Panc1 (cell line): ENCODE measurements around the gene SMURF1. TPM values are rescaled to one million over a fixed set of nuclear protein-coding genes. Genes with fewer than 3 reads are reported as not detected.

ENCODE experiments used
- ATAC-seq: fragments of 200-7000 bp; cut with Tn5 transposase; 2 replicates; pipeline ENCODE4 v1.9.1; 2020; ENCODE audit warnings: mild to moderate bottlenecking, moderate library complexity
- BruUV-seq: library from RNA; stranded (reverse); fragments of 400-500 nt; replicated peaks from 2 replicates; lab custom pipeline; 2021; lab: Mats Ljungman, UMichigan
- CTCF ChIA-PET: fragments of 300-600 bp; sonication (Branson Sonifier 250); formaldehyde crosslinking; loops from one replicate; lab custom pipeline; 2022; ENCODE audit warnings: antibody characterized with exemption; lab: Charles Lee
- POLR2A ChIA-PET: fragments of 300-600 bp; sonication (Branson Sonifier 250); formaldehyde crosslinking; loops from one replicate; lab custom pipeline; 2022; ENCODE audit warnings: antibody characterized with exemption; lab: Charles Lee
- DNase-seq: peaks from one replicate; pipeline ENCODE4 v3.0.0-alpha.2; 2010; ENCODE audit warnings: low read depth, low spot score
- H3K27ac ChIP-seq: 2 replicates; pipeline ENCODE4 v1.5.1; 2011; ENCODE audit warnings: mild to moderate bottlenecking, low read length, inconsistent platforms
- H3K27me3 ChIP-seq: fragments of 200-500 bp; sonication (Bioruptor generic); 2 replicates; pipeline ENCODE4 v1.6.0; 2014; ENCODE audit warnings: low read length, inconsistent platforms; ENCODE audit not compliant: control insufficient read depth, insufficient read depth
- H3K36me3 ChIP-seq: fragments of 200-500 bp; sonication (Bioruptor generic); 2 replicates; pipeline ENCODE4 v1.5.1; 2014; ENCODE audit warnings: inconsistent platforms, mild to moderate bottlenecking, low read length, moderate library complexity; ENCODE audit not compliant: control insufficient read depth, insufficient read depth
- H3K4me1 ChIP-seq: 2 replicates; pipeline ENCODE4 v1.5.1; 2011; ENCODE audit warnings: inconsistent platforms, mild to moderate bottlenecking, low read length, moderate library complexity; ENCODE audit not compliant: control insufficient read depth, insufficient read depth
- H3K4me3 ChIP-seq, 2 experiments: 2 replicates each; pipeline ENCODE4 v1.5.1; 2011 to 2012; ENCODE audit warnings: low read depth in 2 of 2, low read length in 2 of 2, mild to moderate bottlenecking in 2 of 2, inconsistent platforms in 1 of 2, moderate library complexity in 1 of 2
- H3K9me3 ChIP-seq: fragments of 200-500 bp; sonication (Bioruptor generic); 2 replicates; pipeline ENCODE4 v1.5.1; 2014; ENCODE audit warnings: low read depth, mild to moderate bottlenecking, inconsistent platforms, low read length, moderate library complexity; ENCODE audit not compliant: control insufficient read depth, insufficient read depth
- CTCF ChIP-seq: fragments of 450-650 bp; IDR thresholded peaks from 2 replicates; pipeline ENCODE4 v1.5.1; 2017; ENCODE audit warnings: mild to moderate bottlenecking
- POLR2AphosphoS5 ChIP-seq: IDR thresholded peaks from 2 replicates; pipeline ENCODE4 v1.6.1; 2012; ENCODE audit warnings: mild to moderate bottlenecking, low read depth, low read length, moderate library complexity
- REST ChIP-seq, 2 experiments: IDR thresholded peaks; 2 replicates each; pipeline ENCODE4 v1.6.1; 2011 to 2012; ENCODE audit warnings: low read depth in 2 of 2, control low read depth in 1 of 2, low read length in 1 of 2, mild to moderate bottlenecking in 1 of 2, moderate library complexity in 1 of 2; ENCODE audit not compliant: insufficient read depth in 1 of 2
- SIN3A ChIP-seq: IDR thresholded peaks from 2 replicates; pipeline ENCODE4 v1.6.1; 2012; ENCODE audit warnings: low read depth, mild to moderate bottlenecking, low read length, moderate library complexity, borderline replicate concordance; ENCODE audit not compliant: insufficient read depth
- TCF7L2 ChIP-seq: IDR thresholded peaks from 2 replicates; pipeline ENCODE4 v1.6.1; 2011; ENCODE audit warnings: mild to moderate bottlenecking, low read depth, low read length, inconsistent platforms
- in situ Hi-C: cut with HindIII; loops from 2 replicates; pipeline ENCODE4 v1.10.0; 2016; ENCODE audit warnings: low sequenced_read_pairs, low pct_unique_long_range_greater_than_20kb
- intact Hi-C: fragments of 100-400 bp; cut with micrococcal nuclease; formaldehyde crosslinking; loops from one replicate; pipeline ENCODE4 v1.10.0; 2022; ENCODE audit not compliant: unreplicated experiment
- total RNA-seq: library from RNA; stranded (reverse); gene quantifications from one replicate; pipeline ENCODE4 v1.2.1, GENCODE V29; 2021; ENCODE audit not compliant: unreplicated experiment

Gene SMURF1
- total RNA-seq, 1 experiment from 2014 or later = 47.0 TPM

- intact Hi-C loops (loop anchor here (10.0 kb wide), 1 partner anchor 77 kb away; no protein-coding TSS in a partner anchor), in situ Hi-C loops (no loop called here)
- no peaks in the 10 kb centered on the region for H3K36me3 ChIP-seq
- H3K9me3 ChIP-seq = no peaks in the 10 kb centered on the region; the same call in 1 of the 2 replicates
- DNase-seq = no peak
- no peak overlapping the region for H3K4me3 ChIP-seq
- ATAC-seq = no peak
- ChIA-PET CTCF (no interaction called here), POLR2A (no interaction called here)
- TF ChIP-seq SIN3A = no peak
- TF ChIP-seq POLR2AphosphoS5 = no peak
- H3K27ac ChIP-seq = no peak overlapping the region
- no peaks in the 10 kb centered on the region for H3K27me3 ChIP-seq
- peaks cover 49% of the 10 kb centered on the region for H3K4me1 ChIP-seq
- no TSS peak for BruUV-seq
Measured at GRCh38 chr7:99121496-99122021, 22.3 kb downstream of the SMURF1 start.

- H3K4me3 ChIP-seq = no peak overlapping the region
- ATAC-seq = no peak
- TF ChIP-seq POLR2AphosphoS5 = no peak
- TF ChIP-seq CTCF = no peak
- intact Hi-C loops (loop anchor here (10.0 kb wide), 1 partner anchor 76 kb away; no protein-coding TSS in a partner anchor), in situ Hi-C loops (no loop called here)
- H3K27ac ChIP-seq = no peak overlapping the region
- no peaks in the 10 kb centered on the region; the same call in 1 of the 2 replicates for H3K9me3 ChIP-seq
- ChIA-PET CTCF (no interaction called here), POLR2A (interaction anchor here (0.6 to 0.7 kb wide), 2 partner anchors 17 to 28 kb away, joined by 4 read pairs; no protein-coding TSS in a partner anchor)
- no peaks in the 10 kb centered on the region for H3K27me3 ChIP-seq
- no peaks in the 10 kb centered on the region for H3K36me3 ChIP-seq
- DNase-seq = no peak
- BruUV-seq = no TSS peak
- H3K4me1 ChIP-seq = peaks cover 43% of the 10 kb centered on the region
Measured at GRCh38 chr7:99120916-99121315, 23.0 kb downstream of the SMURF1 start.

- no peak overlapping the region for H3K4me3 ChIP-seq
- DNase-seq = no peak
- in situ Hi-C loops = no loop called here
Measured at GRCh38 chr7:99120501-99120900, 23.4 kb downstream of the SMURF1 start.

More at GRCh38 chr7:99120501-99120900, 23.4 kb downstream of the SMURF1 start:
- no TSS peak for BruUV-seq
- intact Hi-C loops = loop anchor here (10.0 kb wide), 1 partner anchor 76 kb away; no protein-coding TSS in a partner anchor
- ChIA-PET POLR2A (interaction anchor here (0.6 to 0.9 kb wide), 3 partner anchors 9 to 29 kb away, joined by 3 to 4 read pairs (median 4); no protein-coding TSS in a partner anchor), CTCF (no interaction called here)
- TF ChIP-seq SIN3A = no peak
- no peak for TF ChIP-seq REST (IDR thresholded peaks at IDR 0.05; ENCODE audit: insufficient read depth in 1 of 2, low read depth in 2 of 2, low read length in 1 of 2)
- no peak for TF ChIP-seq TCF7L2
- TF ChIP-seq CTCF = no peak
- no peak for TF ChIP-seq POLR2AphosphoS5
- Histone ChIP-seq H3K27me3 (no peaks in the 10 kb centered on the region), H3K27ac (no peak overlapping the region), H3K9me3 (no peaks in the 10 kb centered on the region; the same call in 1 of the 2 replicates), H3K4me1 (peaks cover 39% of the 10 kb centered on the region), H3K36me3 (no peaks in the 10 kb centered on the region)
- no peak for ATAC-seq
